GM10266 (cell line): ENCODE results near the gene TYRO3.

ENCODE experiments used
- DNase-seq: peaks from one replicate; pipeline ENCODE4 v3.0.0; 2012; ENCODE audit errors: extremely low spot score
- CTCF ChIP-seq: IDR thresholded peaks from 2 replicates; pipeline ENCODE4 v1.5.1; 2012; ENCODE audit warnings: mild to moderate bottlenecking, low read depth; ENCODE audit not compliant: control insufficient read depth, insufficient read depth; ENCODE audit errors: missing control alignments

Gene TYRO3

GRCh38 chr15:41554343-41554742 is 4.7 kb upstream of the TYRO3 start:
- no peak for TF ChIP-seq CTCF
- DNase-seq: no peak

DNA sequence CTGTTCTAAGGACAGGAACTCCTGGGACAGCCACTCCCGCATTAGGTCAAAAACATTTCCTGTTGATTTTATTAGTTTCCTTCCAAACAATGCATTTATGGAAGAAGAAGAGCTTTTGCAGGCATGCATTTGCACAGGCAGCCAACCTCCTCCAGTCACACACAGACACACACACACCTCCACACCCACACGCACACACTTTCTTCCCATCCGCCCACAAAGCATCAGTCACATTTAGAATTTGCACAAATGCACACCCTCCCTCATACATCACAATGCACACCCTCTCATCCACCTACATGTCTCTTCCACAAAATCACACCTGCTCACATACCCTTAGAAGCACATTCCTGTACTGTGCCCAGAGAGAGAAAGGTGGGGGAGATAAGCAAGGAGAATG is 4.1 kb upstream of the TYRO3 start:
- TF ChIP-seq CTCF: no peak
- no peak for DNase-seq

GRCh38 chr15:41556677-41557076 is 2.3 kb upstream of the TYRO3 start:
- no peak for DNase-seq
- no peak for TF ChIP-seq CTCF

DNA sequence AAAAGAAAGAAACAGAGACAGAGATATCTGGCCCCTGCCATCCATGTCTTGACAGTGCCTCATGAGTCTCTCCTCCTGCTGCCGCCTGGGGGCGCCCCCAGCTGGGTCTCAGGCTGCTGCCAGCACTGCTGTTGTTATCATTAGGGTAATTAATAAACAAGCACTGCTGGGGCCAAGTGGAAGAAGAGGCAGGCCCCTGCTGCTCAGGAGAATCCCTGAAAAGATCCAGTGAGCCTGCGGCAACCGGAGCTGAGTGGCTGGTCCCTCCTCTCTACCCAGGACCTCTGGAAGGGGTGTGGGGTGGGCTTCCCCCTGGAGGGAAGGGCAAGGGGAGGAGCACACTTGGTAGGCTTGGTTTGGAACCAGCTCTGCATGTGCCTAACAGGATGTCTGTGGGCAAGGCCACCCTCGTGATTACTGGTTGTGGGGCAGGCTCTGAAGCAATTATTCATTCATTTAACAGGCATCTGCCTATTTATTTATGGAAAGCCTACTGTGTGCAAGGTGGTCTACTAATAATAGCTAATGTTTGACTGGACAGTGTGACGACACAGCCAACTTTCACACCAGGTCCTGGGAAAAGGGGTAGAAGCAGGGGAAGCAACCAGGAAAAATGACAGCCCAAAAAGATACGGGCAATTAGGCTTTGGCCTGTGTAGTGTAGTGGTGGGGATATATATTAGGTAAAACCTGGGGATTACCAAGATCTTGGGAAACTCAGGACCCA is 1.2 kb upstream of the TYRO3 start:
- peak; percentile 84 for DNase-seq
- TF ChIP-seq CTCF: peak; percentile 85

- DNase-seq: peak; percentile 39
- no peak for TF ChIP-seq CTCF
Observed at GRCh38 chr15:41559239-41559782, 299 bp downstream of the TYRO3 start.

GRCh38 chr15:41560572-41560874 is 1.5 kb downstream of the TYRO3 start:
- DNase-seq: no peak
- TF ChIP-seq CTCF: no peak

GRCh38 chr15:41561104-41561776 is 2.2 kb downstream of the TYRO3 start:
- TF ChIP-seq CTCF: no peak
- DNase-seq: no peak
